SK-N-SH treated with all-trans-retinoic acid at 6 μM for 48 hours (cell line): ENCODE measurements around the gene DUXA.

Experiments used
- ATAC-seq: fragments of 200-7000 bp; cut with Tn5 transposase; 3 replicates; pipeline ENCODE4 v1.9.1; 2020; ENCODE audit warnings: mild to moderate bottlenecking, moderate library complexity
- BACH2 ChIP-seq: fragments of 250-450 bp; sonication (Bioruptor Pico); IDR thresholded peaks from 2 replicates; pipeline ENCODE4 v1.9.0; 2021; ENCODE audit warnings: mild to moderate bottlenecking, borderline replicate concordance
- CREB5 ChIP-seq: fragments of 250-450 bp; sonication (Bioruptor Pico); IDR thresholded peaks from 2 replicates; pipeline ENCODE4 v1.5.1; 2020; ENCODE audit warnings: low read depth, mild to moderate bottlenecking, moderate library complexity
- CSDC2 ChIP-seq: fragments of 250-450 bp; sonication (Bioruptor Pico); IDR thresholded peaks from 2 replicates; pipeline ENCODE4 v1.5.0; 2020; ENCODE audit warnings: mild to moderate bottlenecking, moderate library complexity
- CSRNP3 ChIP-seq: fragments of 250-450 bp; sonication (Bioruptor Pico); IDR thresholded peaks from 2 replicates; pipeline ENCODE4 v1.5.1; 2021; ENCODE audit warnings: mild to moderate bottlenecking, moderate library complexity
- ESRRG ChIP-seq: fragments of 250-450 bp; sonication (Bioruptor Pico); IDR thresholded peaks from 2 replicates; pipeline ENCODE4 v1.6.1; 2021; ENCODE audit warnings: mild to moderate bottlenecking
- GLIS3 ChIP-seq: fragments of 250-450 bp; sonication (Bioruptor Pico); IDR thresholded peaks from 2 replicates; pipeline ENCODE4 v1.5.0; 2020; ENCODE audit warnings: mild to moderate bottlenecking, moderate library complexity
- ISL1 ChIP-seq: fragments of 250-450 bp; sonication (Bioruptor Pico); IDR thresholded peaks from 2 replicates; pipeline ENCODE4 v2.1.2; 2022; ENCODE audit warnings: mild to moderate bottlenecking, moderate library complexity
- OSR1 ChIP-seq: fragments of 250-450 bp; sonication (Bioruptor Pico); IDR thresholded peaks from 2 replicates; pipeline ENCODE4 v1.8.0; 2022; ENCODE audit warnings: moderate library complexity, mild to moderate bottlenecking, inconsistent platforms
- PATZ1 ChIP-seq: fragments of 250-450 bp; sonication (Bioruptor Pico); IDR thresholded peaks from 2 replicates; pipeline ENCODE4 v1.8.0; 2020; ENCODE audit warnings: mild to moderate bottlenecking, moderate library complexity, borderline replicate concordance
- POU6F1 ChIP-seq: fragments of 250-450 bp; sonication (Bioruptor Pico); IDR thresholded peaks from 2 replicates; pipeline ENCODE4 v1.8.0; 2021; ENCODE audit warnings: low read depth, mild to moderate bottlenecking, moderate library complexity, borderline replicate concordance
- PPARA ChIP-seq: fragments of 250-450 bp; sonication (Bioruptor Pico); IDR thresholded peaks from 2 replicates; pipeline ENCODE4 v1.5.0; 2020; ENCODE audit warnings: mild to moderate bottlenecking, borderline replicate concordance
- RARB ChIP-seq: fragments of 250-450 bp; sonication (Bioruptor Pico); IDR thresholded peaks from 2 replicates; pipeline ENCODE4 v1.8.0; 2021; ENCODE audit warnings: mild to moderate bottlenecking, moderate library complexity
- SNAI2 ChIP-seq: fragments of 250-450 bp; sonication (Bioruptor Pico); IDR thresholded peaks from 2 replicates; pipeline ENCODE4 v1.5.0; 2020; ENCODE audit warnings: mild to moderate bottlenecking, moderate library complexity
- TCF4 ChIP-seq: fragments of 250-450 bp; sonication (Bioruptor Pico); IDR thresholded peaks from 2 replicates; pipeline ENCODE4 v1.8.0; 2021; ENCODE audit warnings: mild to moderate bottlenecking, moderate library complexity, borderline replicate concordance
- TOX ChIP-seq: fragments of 250-450 bp; sonication (Bioruptor Pico); IDR thresholded peaks from 2 replicates; pipeline ENCODE4 v1.8.0; 2021; ENCODE audit warnings: mild to moderate bottlenecking, moderate library complexity, borderline replicate concordance
- TSHZ2 ChIP-seq: fragments of 250-450 bp; sonication (Bioruptor Pico); IDR thresholded peaks from 2 replicates; pipeline ENCODE4 v1.5.0; 2020; ENCODE audit warnings: mild to moderate bottlenecking, moderate library complexity
- ZC3H10 ChIP-seq: fragments of 250-450 bp; sonication (Bioruptor Pico); IDR thresholded peaks from 2 replicates; pipeline ENCODE4 v1.5.1; 2021; ENCODE audit warnings: mild to moderate bottlenecking, moderate library complexity
- ZFP3 ChIP-seq: fragments of 250-450 bp; sonication (Bioruptor Pico); IDR thresholded peaks from 2 replicates; pipeline ENCODE4 v1.5.0; 2020; ENCODE audit warnings: mild to moderate bottlenecking, moderate library complexity
- ZFP30 ChIP-seq: fragments of 450-650 bp; formaldehyde crosslinking; IDR thresholded peaks from 2 replicates; pipeline ENCODE4 v1.5.0; 2022; ENCODE audit warnings: mild to moderate bottlenecking, moderate library complexity
- ZNF70 ChIP-seq: fragments of 450-650 bp; formaldehyde crosslinking; IDR thresholded peaks from 2 replicates; pipeline ENCODE4 v1.5.0; 2020; ENCODE audit warnings: mild to moderate bottlenecking, moderate library complexity
- ZNF8 ChIP-seq: fragments of 450-650 bp; formaldehyde crosslinking; IDR thresholded peaks from 2 replicates; pipeline ENCODE4 v1.5.0; 2020; ENCODE audit warnings: mild to moderate bottlenecking, moderate library complexity

Gene DUXA

GRCh38 chr19:57152921-57153320, 14.4 kb downstream of the DUXA start:
- no peak for ATAC-seq
- no peak for TF ChIP-seq PATZ1 (CRISPR knock-in tag)
- no peak for TF ChIP-seq TSHZ2 (CRISPR knock-in tag)
- TF ChIP-seq TOX: no peak
- TF ChIP-seq TCF4 (CRISPR knock-in tag): no peak
- no peak for TF ChIP-seq ZFP3 (CRISPR knock-in tag)
- no peak for TF ChIP-seq BACH2 (CRISPR knock-in tag)
- TF ChIP-seq CSRNP3 (CRISPR knock-in tag): no peak
- no peak for TF ChIP-seq ZNF70 (CRISPR knock-in tag)
- no peak for TF ChIP-seq ZC3H10 (CRISPR knock-in tag)
- no peak for TF ChIP-seq ZFP30
- TF ChIP-seq CREB5 (CRISPR knock-in tag): no peak
- TF ChIP-seq ISL1: no peak
- no peak for TF ChIP-seq RARB
- TF ChIP-seq GLIS3 (CRISPR knock-in tag): no peak
- TF ChIP-seq ZNF8 (CRISPR knock-in tag): no peak
- no peak for TF ChIP-seq PPARA (CRISPR knock-in tag)
- no peak for TF ChIP-seq CSDC2 (CRISPR knock-in tag)
- no peak for TF ChIP-seq ESRRG (CRISPR knock-in tag)
- TF ChIP-seq POU6F1 (CRISPR knock-in tag): no peak

- ATAC-seq: no peak
- TF ChIP-seq ZNF70 (CRISPR knock-in tag) (no peak), SNAI2 (no peak), PPARA (CRISPR knock-in tag) (no peak), TOX (no peak), CREB5 (CRISPR knock-in tag) (no peak), CSRNP3 (CRISPR knock-in tag) (no peak), TSHZ2 (CRISPR knock-in tag) (no peak), GLIS3 (CRISPR knock-in tag) (no peak), ISL1 (no peak), ESRRG (CRISPR knock-in tag) (no peak), BACH2 (CRISPR knock-in tag) (no peak), CSDC2 (CRISPR knock-in tag) (no peak), ZFP3 (CRISPR knock-in tag) (no peak), OSR1 (no peak), TCF4 (CRISPR knock-in tag) (no peak), ZNF8 (CRISPR knock-in tag) (no peak)
Measured at GRCh38 chr19:57141699-57142098, 25.6 kb downstream of the DUXA start.
